NB4 (cell line): ENCODE results near the gene CYBC1.

Source experiments
- DNase-seq: peaks from one replicate; pipeline ENCODE4 v3.0.0; 2010; ENCODE audit warnings: low read depth
- H3K4me3 ChIP-seq: one replicate; pipeline ENCODE4 v1.5.1; 2011; ENCODE audit warnings: mild to moderate bottlenecking, low read depth, low read length, moderate library complexity
- MYC ChIP-seq: IDR thresholded peaks from 2 replicates; pipeline ENCODE4 v1.6.1; 2011; ENCODE audit warnings: low read depth, low read length
- POLR2A ChIP-seq: IDR thresholded peaks from 2 replicates; pipeline ENCODE4 v1.6.1; 2011; ENCODE audit warnings: mild to moderate bottlenecking; ENCODE audit not compliant: insufficient read length; ENCODE audit errors: extremely low read depth
- TF ChIP-seq, protein P1 (sequence below): IDR thresholded peaks from 2 replicates; pipeline ENCODE4 v1.6.1; 2011; ENCODE audit warnings: low read depth, low read length
- TF ChIP-seq, protein P2 (sequence below): IDR thresholded peaks from one replicate; pipeline ENCODE4 v1.5.1; 2012; ENCODE audit warnings: low read depth, low read length

CYBC1 gene

GRCh38 chr17:82440991-82441627 is 9.4 kb downstream of the CYBC1 start:
- TF ChIP-seq MYC (no peak), POLR2A (no peak)
- TF ChIP-seq, protein P1, sequence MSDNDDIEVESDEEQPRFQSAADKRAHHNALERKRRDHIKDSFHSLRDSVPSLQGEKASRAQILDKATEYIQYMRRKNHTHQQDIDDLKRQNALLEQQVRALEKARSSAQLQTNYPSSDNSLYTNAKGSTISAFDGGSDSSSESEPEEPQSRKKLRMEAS, result no peak
- TF ChIP-seq, protein P2, sequence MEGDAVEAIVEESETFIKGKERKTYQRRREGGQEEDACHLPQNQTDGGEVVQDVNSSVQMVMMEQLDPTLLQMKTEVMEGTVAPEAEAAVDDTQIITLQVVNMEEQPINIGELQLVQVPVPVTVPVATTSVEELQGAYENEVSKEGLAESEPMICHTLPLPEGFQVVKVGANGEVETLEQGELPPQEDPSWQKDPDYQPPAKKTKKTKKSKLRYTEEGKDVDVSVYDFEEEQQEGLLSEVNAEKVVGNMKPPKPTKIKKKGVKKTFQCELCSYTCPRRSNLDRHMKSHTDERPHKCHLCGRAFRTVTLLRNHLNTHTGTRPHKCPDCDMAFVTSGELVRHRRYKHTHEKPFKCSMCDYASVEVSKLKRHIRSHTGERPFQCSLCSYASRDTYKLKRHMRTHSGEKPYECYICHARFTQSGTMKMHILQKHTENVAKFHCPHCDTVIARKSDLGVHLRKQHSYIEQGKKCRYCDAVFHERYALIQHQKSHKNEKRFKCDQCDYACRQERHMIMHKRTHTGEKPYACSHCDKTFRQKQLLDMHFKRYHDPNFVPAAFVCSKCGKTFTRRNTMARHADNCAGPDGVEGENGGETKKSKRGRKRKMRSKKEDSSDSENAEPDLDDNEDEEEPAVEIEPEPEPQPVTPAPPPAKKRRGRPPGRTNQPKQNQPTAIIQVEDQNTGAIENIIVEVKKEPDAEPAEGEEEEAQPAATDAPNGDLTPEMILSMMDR, result no peak
- peak; percentile 74 for DNase-seq
- H3K4me3 ChIP-seq, result no peak overlapping the region

- TF ChIP-seq, protein P1, result peak; percentile 76
- TF ChIP-seq MYC (peak; percentile 61; the same call in 1 of the 2 replicates), POLR2A (no peak)
- peak; percentile 65 for DNase-seq
- no peak overlapping the region for H3K4me3 ChIP-seq
Observed at GRCh38 chr17:82440469-82440981, 10.0 kb downstream of the CYBC1 start.

DNA sequence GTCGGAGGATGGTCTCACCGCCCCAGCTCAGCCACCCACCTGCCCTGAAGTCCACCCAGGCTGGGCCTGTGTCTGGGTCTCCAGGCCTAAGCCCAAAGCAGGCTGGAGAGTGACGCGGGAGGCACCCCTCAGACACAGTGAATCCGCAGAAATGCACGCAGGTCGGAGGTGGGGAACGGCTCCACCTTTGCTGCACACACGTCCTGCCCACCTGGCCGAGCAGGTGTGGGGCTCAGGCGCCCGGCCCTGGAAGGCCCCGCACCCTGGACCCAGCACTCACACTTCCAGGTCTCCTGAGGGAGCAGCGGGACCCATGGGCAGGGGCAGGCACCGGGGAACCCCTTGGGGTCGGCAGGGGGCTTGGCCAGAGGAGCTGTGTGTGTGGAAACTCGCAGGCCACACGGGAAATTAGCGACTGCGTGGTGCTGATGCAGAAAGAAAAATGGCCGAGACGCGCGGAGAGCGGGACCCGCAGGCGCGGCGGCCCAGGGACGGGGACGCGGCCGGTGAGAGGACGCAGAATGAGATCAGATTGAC is 10.7 kb downstream of the CYBC1 start:
- H3K4me3 ChIP-seq, result no peak overlapping the region
- DNase-seq, result no peak
- TF ChIP-seq, protein P2, result no peak
- TF ChIP-seq POLR2A, result no peak
- TF ChIP-seq, protein P1, result no peak
- no peak for TF ChIP-seq MYC

DNA sequence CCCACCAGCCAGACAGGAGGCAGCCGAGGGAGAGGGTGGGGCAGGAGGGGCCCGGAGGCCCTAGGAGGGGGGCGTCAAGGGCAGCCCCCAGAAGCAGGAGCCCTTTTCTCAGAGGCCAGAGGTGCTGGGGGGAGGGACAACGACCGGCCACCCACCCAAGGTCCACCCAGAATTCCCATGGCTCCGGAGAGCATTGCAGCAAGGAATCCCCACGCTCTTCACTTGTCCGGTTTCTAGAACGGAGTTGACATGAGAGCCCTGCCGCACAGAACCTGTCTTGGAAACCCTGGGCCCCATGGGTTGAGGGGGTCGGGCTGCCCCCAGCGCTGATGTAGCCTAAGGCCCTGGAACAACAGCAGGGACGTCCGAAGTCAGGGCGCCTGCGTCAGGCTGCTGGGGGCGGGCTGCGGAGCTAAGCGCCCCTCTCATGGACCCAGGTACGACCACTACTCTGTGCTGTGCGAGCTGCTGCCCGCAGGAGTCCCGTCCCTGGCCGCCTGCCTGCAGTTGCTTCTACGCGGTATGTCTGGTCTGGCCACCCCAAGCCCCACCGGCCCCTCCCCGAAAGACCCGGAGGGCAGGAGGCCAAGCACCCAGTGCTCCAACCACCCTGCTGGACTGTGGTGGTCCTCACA is 11.2 kb downstream of the CYBC1 start:
- H3K4me3 ChIP-seq, result no peak overlapping the region
- TF ChIP-seq POLR2A (no peak), MYC (no peak)
- TF ChIP-seq, protein P2, result no peak
- TF ChIP-seq, protein P1, result no peak
- DNase-seq, result no peak

DNA sequence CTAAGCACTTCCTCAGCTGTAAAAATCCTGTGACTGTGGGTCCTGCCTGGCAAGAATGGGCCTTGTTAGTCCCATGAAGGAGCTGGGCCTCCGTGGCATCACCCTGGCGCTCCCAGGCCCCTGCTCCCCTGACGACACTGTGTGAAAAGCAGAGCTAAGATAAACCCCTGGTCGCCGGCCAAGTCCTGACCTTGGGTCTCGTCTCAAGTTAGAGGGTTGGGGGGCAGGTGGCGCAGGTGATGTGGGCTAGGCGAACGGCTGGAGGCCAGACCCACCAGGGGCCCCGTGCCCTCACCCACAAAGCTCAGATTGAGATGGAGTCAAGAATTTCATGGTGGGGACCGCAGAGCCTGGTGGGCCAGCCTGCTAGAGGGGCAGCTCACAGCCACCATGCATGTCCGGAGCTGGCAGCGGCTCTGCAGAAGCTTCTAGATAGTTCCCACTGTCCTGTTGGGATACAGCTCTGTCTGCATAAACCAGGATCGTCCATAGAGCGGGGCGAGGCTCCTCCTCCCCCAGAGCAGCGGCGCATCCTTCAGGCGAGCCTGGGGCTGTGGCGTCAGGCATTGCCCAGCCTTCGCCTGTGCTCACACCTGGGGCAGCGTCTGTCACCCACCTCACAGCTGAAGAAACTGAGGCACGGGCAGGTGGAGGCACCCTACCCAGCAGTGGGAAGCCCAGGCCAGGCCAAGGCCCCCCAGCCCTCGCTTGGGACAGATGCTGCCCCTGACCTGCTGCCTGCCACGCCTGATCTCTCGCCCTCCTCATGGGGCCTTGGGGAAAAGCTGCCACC is 12.0 kb downstream of the CYBC1 start:
- TF ChIP-seq POLR2A (no peak), MYC (no peak)
- TF ChIP-seq, protein P2, result no peak
- TF ChIP-seq, protein P1, result no peak
- no peak overlapping the region for H3K4me3 ChIP-seq

GRCh38 chr17:82437325-82437668 is 13.3 kb downstream of the CYBC1 start:
- TF ChIP-seq MYC (no peak), POLR2A (no peak)
- TF ChIP-seq, protein P1, result no peak
- TF ChIP-seq, protein P2, result no peak
- no peak overlapping the region for H3K4me3 ChIP-seq
- DNase-seq, result no peak

More for the DNA sequence above, 12.0 kb downstream of the CYBC1 start:
- DNase-seq, result no peak
